Measurements from ENCODE around the gene SNTB2. TPM values are rescaled to one million over a fixed set of nuclear protein-coding genes. Genes with fewer than 3 reads are reported as not detected.

Gene SNTB2
- total RNA-seq, 1 donor from 2014 or later = 36.1 TPM

- TF ChIP-seq, protein P1, sequence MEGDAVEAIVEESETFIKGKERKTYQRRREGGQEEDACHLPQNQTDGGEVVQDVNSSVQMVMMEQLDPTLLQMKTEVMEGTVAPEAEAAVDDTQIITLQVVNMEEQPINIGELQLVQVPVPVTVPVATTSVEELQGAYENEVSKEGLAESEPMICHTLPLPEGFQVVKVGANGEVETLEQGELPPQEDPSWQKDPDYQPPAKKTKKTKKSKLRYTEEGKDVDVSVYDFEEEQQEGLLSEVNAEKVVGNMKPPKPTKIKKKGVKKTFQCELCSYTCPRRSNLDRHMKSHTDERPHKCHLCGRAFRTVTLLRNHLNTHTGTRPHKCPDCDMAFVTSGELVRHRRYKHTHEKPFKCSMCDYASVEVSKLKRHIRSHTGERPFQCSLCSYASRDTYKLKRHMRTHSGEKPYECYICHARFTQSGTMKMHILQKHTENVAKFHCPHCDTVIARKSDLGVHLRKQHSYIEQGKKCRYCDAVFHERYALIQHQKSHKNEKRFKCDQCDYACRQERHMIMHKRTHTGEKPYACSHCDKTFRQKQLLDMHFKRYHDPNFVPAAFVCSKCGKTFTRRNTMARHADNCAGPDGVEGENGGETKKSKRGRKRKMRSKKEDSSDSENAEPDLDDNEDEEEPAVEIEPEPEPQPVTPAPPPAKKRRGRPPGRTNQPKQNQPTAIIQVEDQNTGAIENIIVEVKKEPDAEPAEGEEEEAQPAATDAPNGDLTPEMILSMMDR (IDR thresholded peaks at IDR 0.05) = no peak
- intact Hi-C loops (cut with DNase I) = no loop called here
- ATAC-seq = no peak
- Histone ChIP-seq H3K27me3 (ENCODE audit: low read depth) (no peaks in the 10 kb centered on the region), H3K9me3 (no peaks in the 10 kb centered on the region), H3K4me3 (no peak overlapping the region), H3K36me3 (peaks cover 25% of the 10 kb centered on the region), H3K4me1 (no peaks in the 10 kb centered on the region), H3K27ac (no peak overlapping the region)
- no peak for DNase-seq
Observed at GRCh38 chr16:69348222-69348621, 161.3 kb downstream of the SNTB2 start.

GRCh38 chr16:69349536-69349935, 162.6 kb downstream of the SNTB2 start:
- no peak for ATAC-seq
- Histone ChIP-seq H3K36me3 (peaks cover 25% of the 10 kb centered on the region), H3K9me3 (no peaks in the 10 kb centered on the region), H3K4me3 (no peak overlapping the region), H3K27ac (no peak overlapping the region), H3K27me3 (ENCODE audit: low read depth) (no peaks in the 10 kb centered on the region), H3K4me1 (no peaks in the 10 kb centered on the region)
- DNase-seq = no peak
- intact Hi-C loops (cut with DNase I) = no loop called here
- TF ChIP-seq, protein P1 (IDR thresholded peaks at IDR 0.05) = no peak

GRCh38 chr16:69350536-69351133, 163.7 kb downstream of the SNTB2 start:
- Histone ChIP-seq H3K4me1 (no peaks in the 10 kb centered on the region), H3K27ac (no peak overlapping the region), H3K27me3 (ENCODE audit: low read depth) (no peaks in the 10 kb centered on the region), H3K9me3 (no peaks in the 10 kb centered on the region), H3K36me3 (peaks cover 36% of the 10 kb centered on the region), H3K4me3 (no peak overlapping the region)
- intact Hi-C loops (cut with DNase I) = no loop called here
- TF ChIP-seq, protein P1 (IDR thresholded peaks at IDR 0.05) = no peak
- DNase-seq = no peak
- peak; percentile 58 to 79 for ATAC-seq

- no peak for DNase-seq
- Histone ChIP-seq H3K9me3 (no peaks in the 10 kb centered on the region), H3K27ac (no peak within 1 kb of the TSS), H3K27me3 (ENCODE audit: low read depth) (no peaks in the 10 kb centered on the region), H3K4me3 (no peak within 1 kb of the TSS), H3K36me3 (peaks cover 45% of the 10 kb centered on the region), H3K4me1 (no peaks in the 10 kb centered on the region)
- TF ChIP-seq, protein P1 (IDR thresholded peaks at IDR 0.05) = no peak
- intact Hi-C loops (cut with DNase I) = no loop called here
- peak in 1 of 2 donors; percentile 62 for ATAC-seq
Observed at GRCh38 chr16:69351309-69352027, 164.5 kb downstream of the SNTB2 start, which contains the start of gene TMED6. TMED6 (minus strand) TSS chr16:69351786; CDS start chr16:69351753, 33 bp downstream.

Other genes with a start within 250 kb of the SNTB2 start
- gene HAS3, start 81.5 kb upstream of the SNTB2 start, total RNA-seq = 12.6 TPM
- 126 TPM for gene CHTF8, start 54.6 kb upstream of the SNTB2 start, total RNA-seq
- gene UTP4, start 54.5 kb upstream of the SNTB2 start, total RNA-seq = 26.4 TPM
- gene VPS4A, start 124.2 kb downstream of the SNTB2 start, total RNA-seq = 24.5 TPM
- 6.3 TPM for gene PDF, start 143.4 kb downstream of the SNTB2 start, total RNA-seq
- gene COG8, start 152.4 kb downstream of the SNTB2 start, total RNA-seq = 31.1 TPM
- 18.7 TPM for gene NIP7, start 152.6 kb downstream of the SNTB2 start, total RNA-seq
- gene TMED6, start 164.6 kb downstream of the SNTB2 start, total RNA-seq = 0.77 TPM
- gene TERF2, start 198.8 kb downstream of the SNTB2 start, total RNA-seq = 30.1 TPM
- gene CYB5B, start 237.5 kb downstream of the SNTB2 start, total RNA-seq = 78.2 TPM

Data from lower lobe of right lung (tissue), 2 donors.